Brain microvascular endothelial cell (primary cell): ENCODE measurements around the gene TLL1.
A peak's percentile ranks its signal among the peaks of the same experiment; 100 is the strongest.

Experiments
- DNase-seq: peaks from one replicate; pipeline ENCODE4 v3.0.0-alpha.2; 2020
- H3K27ac ChIP-seq: fragments of 250-450 bp; sonication (Bioruptor Pico); 2 replicates; pipeline ENCODE4 v1.5.1; 2020; ENCODE audit warnings: mild to moderate bottlenecking, moderate library complexity
- H3K27me3 ChIP-seq: fragments of 250-450 bp; sonication (Bioruptor Pico); replicated peaks from 2 replicates; pipeline ENCODE4 v1.5.1; 2020; ENCODE audit warnings: mild to moderate bottlenecking
- H3K36me3 ChIP-seq: fragments of 250-450 bp; sonication (Bioruptor Pico); replicated peaks from 2 replicates; pipeline ENCODE4 v1.5.1; 2020; ENCODE audit warnings: mild to moderate bottlenecking
- H3K4me3 ChIP-seq: 2 replicates; pipeline ENCODE4 v1.5.1; 2011; ENCODE audit warnings: low read depth, mild to moderate bottlenecking, control low read depth, low read length, moderate library complexity
- in situ Hi-C: cut with HindIII; loops from 2 replicates; pipeline ENCODE4 v1.10.0; 2017; ENCODE audit warnings: low sequenced_read_pairs, low pct_ligation_motif_present
- TF ChIP-seq, protein P1 (sequence below): IDR thresholded peaks from 2 replicates; pipeline ENCODE4 v1.5.1; 2011; ENCODE audit warnings: low read depth, mild to moderate bottlenecking, moderate library complexity, low read length, control low read depth, inconsistent platforms; ENCODE audit errors: missing control alignments

TLL1 gene

DNA sequence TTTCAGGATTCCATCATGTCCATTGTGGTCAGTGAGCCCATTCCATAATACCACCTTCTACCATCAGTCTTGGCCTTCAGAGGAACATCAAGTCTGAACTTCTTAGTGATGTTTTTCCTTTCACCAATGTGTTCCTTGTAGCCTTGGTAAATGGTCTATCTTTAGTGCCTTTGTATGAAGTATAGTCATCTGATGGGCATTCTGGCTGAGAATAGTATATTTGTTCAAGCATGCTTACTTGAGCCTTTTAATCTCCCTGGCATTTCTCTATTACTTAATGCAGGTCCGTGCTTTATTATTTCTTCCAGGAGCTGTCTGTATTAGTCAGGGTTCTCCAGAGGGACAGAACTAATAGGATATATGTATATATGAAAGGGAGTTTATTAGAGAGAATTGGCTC lies 99.7 kb downstream of the TLL1 start:
- no peaks in the 10 kb centered on the region for H3K27me3 ChIP-seq
- H3K4me3 ChIP-seq: no peak overlapping the region
- TF ChIP-seq, protein P1, sequence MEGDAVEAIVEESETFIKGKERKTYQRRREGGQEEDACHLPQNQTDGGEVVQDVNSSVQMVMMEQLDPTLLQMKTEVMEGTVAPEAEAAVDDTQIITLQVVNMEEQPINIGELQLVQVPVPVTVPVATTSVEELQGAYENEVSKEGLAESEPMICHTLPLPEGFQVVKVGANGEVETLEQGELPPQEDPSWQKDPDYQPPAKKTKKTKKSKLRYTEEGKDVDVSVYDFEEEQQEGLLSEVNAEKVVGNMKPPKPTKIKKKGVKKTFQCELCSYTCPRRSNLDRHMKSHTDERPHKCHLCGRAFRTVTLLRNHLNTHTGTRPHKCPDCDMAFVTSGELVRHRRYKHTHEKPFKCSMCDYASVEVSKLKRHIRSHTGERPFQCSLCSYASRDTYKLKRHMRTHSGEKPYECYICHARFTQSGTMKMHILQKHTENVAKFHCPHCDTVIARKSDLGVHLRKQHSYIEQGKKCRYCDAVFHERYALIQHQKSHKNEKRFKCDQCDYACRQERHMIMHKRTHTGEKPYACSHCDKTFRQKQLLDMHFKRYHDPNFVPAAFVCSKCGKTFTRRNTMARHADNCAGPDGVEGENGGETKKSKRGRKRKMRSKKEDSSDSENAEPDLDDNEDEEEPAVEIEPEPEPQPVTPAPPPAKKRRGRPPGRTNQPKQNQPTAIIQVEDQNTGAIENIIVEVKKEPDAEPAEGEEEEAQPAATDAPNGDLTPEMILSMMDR: no peak
- DNase-seq: no peak
- in situ Hi-C loops: no loop called here
- no peak overlapping the region for H3K27ac ChIP-seq
- no peaks in the 10 kb centered on the region for H3K36me3 ChIP-seq

DNA sequence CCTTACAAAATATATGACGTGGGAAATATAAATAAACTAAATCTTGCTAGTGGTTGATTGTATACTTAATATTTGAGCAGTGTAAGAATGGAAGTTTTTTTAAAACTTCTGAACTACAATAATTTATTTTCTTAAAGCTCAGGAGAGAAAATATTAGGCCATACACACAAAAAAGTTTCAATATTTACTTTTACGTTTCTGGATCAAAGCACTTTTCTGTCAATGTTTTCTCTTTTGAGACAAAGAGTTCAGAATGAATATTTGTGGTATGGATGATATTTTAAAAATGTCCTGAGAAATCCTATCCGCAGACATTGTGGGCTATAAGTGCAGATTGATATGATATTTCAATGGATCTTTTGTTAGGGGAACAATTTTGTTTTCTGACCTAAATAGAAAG lies 109.9 kb downstream of the TLL1 start:
- TF ChIP-seq, protein P1: no peak
- no peaks in the 10 kb centered on the region for H3K27me3 ChIP-seq

DNA sequence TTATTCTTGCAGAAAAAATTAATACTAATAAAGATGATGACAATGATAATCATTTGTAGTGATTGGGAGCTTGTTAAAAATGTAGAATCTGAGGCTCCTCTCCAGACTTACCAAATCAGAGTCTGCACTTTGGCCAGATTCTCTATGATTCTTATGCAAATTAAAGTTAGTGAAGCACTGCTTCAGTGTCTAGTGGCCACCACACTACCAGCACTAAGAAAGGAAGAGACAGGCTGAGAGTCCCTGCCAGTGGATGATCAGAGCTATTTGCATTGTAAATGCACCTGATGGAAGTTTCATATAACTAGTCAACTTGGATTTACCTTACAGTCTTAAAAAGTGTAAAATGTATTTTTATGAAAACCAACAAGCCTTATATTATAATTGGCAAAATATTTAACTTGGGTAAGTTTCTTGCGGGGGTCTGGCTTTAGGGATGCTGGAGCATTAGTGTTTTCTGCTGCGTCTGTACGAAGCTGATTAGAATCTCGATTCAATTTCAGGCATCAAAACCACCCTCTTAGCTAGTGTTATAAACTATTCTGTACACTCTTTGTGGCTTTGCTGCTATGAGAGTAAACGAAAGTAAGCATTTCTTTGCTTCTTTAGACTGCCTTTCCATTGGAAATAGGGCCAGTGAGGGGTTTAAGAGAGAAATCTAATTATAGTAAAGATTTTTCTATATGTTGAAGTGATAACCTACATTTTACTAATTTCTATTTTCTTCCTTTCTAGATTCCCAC lies 114.1 kb downstream of the TLL1 start:
- in situ Hi-C loops: no loop called here
- TF ChIP-seq, protein P1: no peak
- H3K27ac ChIP-seq: no peak overlapping the region
- no peaks in the 10 kb centered on the region for H3K36me3 ChIP-seq
- no peak for DNase-seq
- no peaks in the 10 kb centered on the region for H3K27me3 ChIP-seq
- H3K4me3 ChIP-seq: no peak overlapping the region

More for the DNA sequence above, 109.9 kb downstream of the TLL1 start:
- no peak for DNase-seq
- H3K4me3 ChIP-seq: no peak overlapping the region
- no peaks in the 10 kb centered on the region for H3K36me3 ChIP-seq
- H3K27ac ChIP-seq: peak overlapping the region; percentile 2
- in situ Hi-C loops: no loop called here

DNA sequence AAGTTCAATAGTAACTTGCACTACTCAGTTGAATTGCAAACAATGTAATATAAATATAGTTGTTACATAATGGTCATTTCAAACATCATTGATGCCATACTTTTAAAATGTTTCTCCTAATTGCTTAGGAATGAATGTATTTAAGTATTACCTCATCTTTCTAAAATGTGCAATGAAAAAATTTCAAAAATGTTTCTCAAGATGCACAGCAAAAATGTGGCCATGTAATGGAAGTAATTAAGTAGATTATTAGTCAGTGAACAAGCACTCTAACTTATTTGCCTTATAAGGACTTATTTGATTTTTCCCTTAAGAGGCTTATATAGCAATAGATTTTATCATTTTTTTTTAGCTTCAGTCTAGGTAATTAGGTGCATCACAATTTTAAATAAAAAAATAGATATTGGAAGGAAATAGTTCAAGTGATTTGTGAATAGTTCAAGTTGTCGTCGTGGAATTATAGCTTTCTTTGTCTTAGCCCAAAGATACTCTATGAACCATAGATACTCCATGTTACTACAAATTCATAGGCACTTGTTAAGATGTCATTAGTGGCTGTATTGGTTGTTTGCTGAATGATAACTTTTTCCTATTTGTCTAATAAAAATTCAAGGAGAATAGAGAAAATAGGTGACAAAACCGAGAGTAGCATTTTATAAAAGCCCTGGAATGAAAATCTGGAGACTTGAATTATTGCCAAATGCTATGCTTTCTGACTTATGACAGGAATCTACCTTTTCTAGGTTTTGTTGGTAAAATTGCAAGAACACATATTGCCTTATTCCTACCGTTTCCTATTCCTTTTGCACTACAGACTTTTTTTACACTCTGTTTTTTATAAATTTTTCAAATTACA lies 118.5 kb downstream of the TLL1 start:
- H3K4me3 ChIP-seq: no peak overlapping the region
- no peak for DNase-seq
- H3K27me3 ChIP-seq: no peaks in the 10 kb centered on the region
- in situ Hi-C loops: no loop called here
- TF ChIP-seq, protein P1: no peak
- H3K36me3 ChIP-seq: no peaks in the 10 kb centered on the region
- no peak overlapping the region for H3K27ac ChIP-seq

DNA sequence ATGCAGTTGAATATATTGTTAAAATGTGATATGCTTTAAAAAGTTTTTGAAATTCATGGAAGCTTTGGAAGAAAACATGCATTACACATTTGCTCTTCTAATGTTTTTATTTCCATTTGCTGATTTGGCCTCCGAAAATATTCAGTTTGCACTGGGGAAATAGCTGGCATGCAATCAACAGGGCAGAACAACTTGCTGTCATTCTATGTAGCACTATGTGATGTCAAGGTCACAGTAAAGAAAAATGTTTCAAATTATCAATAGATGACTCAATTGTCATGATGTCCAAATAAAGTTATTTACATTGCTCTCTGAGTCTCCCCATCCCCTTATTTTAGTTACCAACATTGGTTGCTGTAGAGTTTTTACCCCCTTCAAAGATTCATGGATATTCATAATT lies 119.2 kb downstream of the TLL1 start:
- peak; percentile 14 for DNase-seq
- TF ChIP-seq, protein P1: no peak
- Histone ChIP-seq H3K27ac (no peak overlapping the region), H3K4me3 (no peak overlapping the region), H3K27me3 (no peaks in the 10 kb centered on the region), H3K36me3 (no peaks in the 10 kb centered on the region)
- in situ Hi-C loops: no loop called here
